SU-DHL-6 (cell line): ENCODE data around the gene AHSG.

ENCODE experiments used
- H2AFZ ChIP-seq: fragments of 200-600 bp; sonication (generic); 2 replicates; pipeline ENCODE4 v1.6.1; 2014; ENCODE audit warnings: low read depth, mild to moderate bottlenecking, moderate library complexity, mixed read lengths, antibody characterized with exemption, low read length; ENCODE audit not compliant: severe bottlenecking
- H3F3A ChIP-seq: fragments of 200-600 bp; shearing (Covaris generic); 2 replicates; pipeline ENCODE4 v1.6.0; 2016; ENCODE audit warnings: antibody characterized with exemption, mild to moderate bottlenecking; ENCODE audit not compliant: insufficient read depth
- H3K27ac ChIP-seq: fragments of 200-600 bp; sonication (generic); 2 replicates; pipeline ENCODE4 v1.5.1; 2016; ENCODE audit warnings: low read depth, mild to moderate bottlenecking, low read length, moderate library complexity, mixed read lengths
- H3K27me3 ChIP-seq: fragments of 200-600 bp; sonication (generic), shearing (Covaris generic); 2 replicates; pipeline ENCODE4 v1.6.0; 2014; ENCODE audit warnings: mild to moderate bottlenecking, low read length
- H3K36me3 ChIP-seq: fragments of 200-600 bp; sonication (generic); 2 replicates; pipeline ENCODE4 v1.6.1; 2014; ENCODE audit warnings: mild to moderate bottlenecking, low read length, mixed read lengths
- H3K4me2 ChIP-seq: fragments of 300-600, 200-600 bp; shearing (Covaris generic), sonication (generic); 2 replicates; pipeline ENCODE4 v1.6.0; 2014; ENCODE audit warnings: low read length, low read depth, mild to moderate bottlenecking; ENCODE audit not compliant: poor library complexity, severe bottlenecking
- H3K4me3 ChIP-seq: fragments of 200-600 bp; sonication (generic); 2 replicates; pipeline ENCODE4 v1.5.1; 2014; ENCODE audit warnings: antibody characterized with exemption, low read length, mild to moderate bottlenecking, mixed read lengths; ENCODE audit not compliant: insufficient read depth, poor library complexity, severe bottlenecking
- H3K79me2 ChIP-seq: fragments of 200-600 bp; sonication (generic); 2 replicates; pipeline ENCODE4 v1.6.1; 2014; ENCODE audit warnings: mild to moderate bottlenecking, low read length, moderate library complexity; ENCODE audit not compliant: insufficient read depth
- H3K9ac ChIP-seq: fragments of 200-600 bp; sonication (generic); 2 replicates; pipeline ENCODE4 v1.7.0; 2014; ENCODE audit warnings: mild to moderate bottlenecking, low read length
- H3K9me2 ChIP-seq: fragments of 200-600 bp; sonication (generic); replicated peaks from 2 replicates; pipeline ENCODE4 v1.6.1; 2014; ENCODE audit warnings: low read length; ENCODE audit not compliant: insufficient read depth
- H3K9me3 ChIP-seq: fragments of 200-600 bp; sonication (generic); 2 replicates; pipeline ENCODE4 v1.6.1; 2014; ENCODE audit warnings: low read length, mixed read lengths; ENCODE audit not compliant: insufficient read depth
- H4K20me1 ChIP-seq: fragments of 200-600 bp; sonication (generic); 2 replicates; pipeline ENCODE4 v1.6.1; 2014; ENCODE audit warnings: low read depth, mild to moderate bottlenecking, antibody characterized with exemption, low read length, moderate library complexity, mixed read lengths
- CTCF ChIP-seq: fragments of 200-600 bp; sonication (generic); IDR thresholded peaks from one replicate; pipeline ENCODE4 v1.5.1; 2017; ENCODE audit warnings: antibody characterized with exemption, mild to moderate bottlenecking, low read length, moderate library complexity; ENCODE audit not compliant: insufficient read depth, poor library complexity, severe bottlenecking
- EZH2phosphoT487 ChIP-seq: fragments of 200-600 bp; sonication (generic), shearing (Covaris generic); conservative IDR thresholded peaks from 2 replicates; pipeline ENCODE4 v1.6.1; 2018; ENCODE audit warnings: mild to moderate bottlenecking, antibody characterized with exemption, low read length, moderate library complexity, mixed read lengths

The AHSG gene

GRCh38 chr3:186622651-186623310 is 9.9 kb downstream of the AHSG start:
- no peaks in the 10 kb centered on the region for H4K20me1 ChIP-seq
- no peak overlapping the region for H3K27ac ChIP-seq
- no peaks in the 10 kb centered on the region for H3K36me3 ChIP-seq
- H3K4me3 ChIP-seq: no peak overlapping the region
- no peaks in the 10 kb centered on the region for H3K27me3 ChIP-seq
- H3K9me2 ChIP-seq: no peaks in the 10 kb centered on the region
- no peaks in the 10 kb centered on the region for H3K79me2 ChIP-seq
- H3K4me2 ChIP-seq: no peak overlapping the region
- H3K9ac ChIP-seq: no peak overlapping the region
- no peak overlapping the region for H2AFZ ChIP-seq
- H3F3A ChIP-seq: no peaks in the 10 kb centered on the region
- no peaks in the 10 kb centered on the region for H3K9me3 ChIP-seq
- TF ChIP-seq CTCF: no peak

- Histone ChIP-seq H3K4me3 (no peak overlapping the region), H3K9me3 (no peaks in the 10 kb centered on the region), H3F3A (no peaks in the 10 kb centered on the region), H3K4me2 (no peak overlapping the region), H3K9me2 (no peaks in the 10 kb centered on the region), H4K20me1 (no peaks in the 10 kb centered on the region), H3K9ac (no peak overlapping the region), H3K36me3 (no peaks in the 10 kb centered on the region), H3K79me2 (no peaks in the 10 kb centered on the region), H3K27ac (no peak overlapping the region), H2AFZ (no peak overlapping the region), H3K27me3 (no peaks in the 10 kb centered on the region)
- TF ChIP-seq CTCF (no peak), EZH2phosphoT487 (no peak)
Observed at GRCh38 chr3:186624598-186624997, 11.7 kb downstream of the AHSG start.

- no peak overlapping the region for H3K4me3 ChIP-seq
- TF ChIP-seq EZH2phosphoT487: no peak
- no peak overlapping the region for H3K4me2 ChIP-seq
- no peaks in the 10 kb centered on the region for H3K27me3 ChIP-seq
- no peaks in the 10 kb centered on the region for H3K9me3 ChIP-seq
- H3K27ac ChIP-seq: no peak overlapping the region
- H3K9ac ChIP-seq: no peak overlapping the region
- no peaks in the 10 kb centered on the region for H3F3A ChIP-seq
- no peaks in the 10 kb centered on the region for H4K20me1 ChIP-seq
- H3K9me2 ChIP-seq: no peaks in the 10 kb centered on the region
- H3K79me2 ChIP-seq: no peaks in the 10 kb centered on the region
- H2AFZ ChIP-seq: no peak overlapping the region
- no peaks in the 10 kb centered on the region for H3K36me3 ChIP-seq
Observed at GRCh38 chr3:186625600-186626042, 12.8 kb downstream of the AHSG start.

- no peaks in the 10 kb centered on the region for H4K20me1 ChIP-seq
- no peaks in the 10 kb centered on the region for H3K9me2 ChIP-seq
- H3K4me3 ChIP-seq: no peak overlapping the region
- H3K27me3 ChIP-seq: no peaks in the 10 kb centered on the region
- no peaks in the 10 kb centered on the region for H3K79me2 ChIP-seq
- no peak overlapping the region for H3K4me2 ChIP-seq
- no peak overlapping the region for H3K9ac ChIP-seq
- no peak for TF ChIP-seq EZH2phosphoT487
- TF ChIP-seq CTCF: no peak
- H3K27ac ChIP-seq: no peak overlapping the region
- no peak overlapping the region for H2AFZ ChIP-seq
- H3F3A ChIP-seq: no peaks in the 10 kb centered on the region
- no peaks in the 10 kb centered on the region for H3K36me3 ChIP-seq
- no peaks in the 10 kb centered on the region for H3K9me3 ChIP-seq
Observed at GRCh38 chr3:186626254-186626847, 13.5 kb downstream of the AHSG start.
